GM12874 (cell line): Measurements from ENCODE around the gene RASAL2.

Experiments
- CTCF ChIP-seq: IDR thresholded peaks from 2 replicates; pipeline ENCODE4 v1.5.1; 2011; ENCODE audit warnings: low read depth, mild to moderate bottlenecking, control low read depth, low read length, moderate library complexity; ENCODE audit not compliant: insufficient read depth

The RASAL2 gene

GRCh38 chr1:178308438-178308837 lies 214.5 kb downstream of the RASAL2 start:
- no peak for TF ChIP-seq CTCF

- peak; percentile 47 for TF ChIP-seq CTCF
These were observed 216.8 kb downstream of the RASAL2 start for GRCh38 chr1:178310685-178311105.

GRCh38 chr1:178311164-178311563 lies 217.3 kb downstream of the RASAL2 start:
- no peak for TF ChIP-seq CTCF

- TF ChIP-seq CTCF: no peak
These were observed 229.2 kb downstream of the RASAL2 start for GRCh38 chr1:178323067-178323466.

- TF ChIP-seq CTCF: no peak
These were observed 230.1 kb downstream of the RASAL2 start for GRCh38 chr1:178324003-178324402.

- no peak for TF ChIP-seq CTCF
These were observed 234.8 kb downstream of the RASAL2 start for GRCh38 chr1:178328728-178329127.

GRCh38 chr1:178330153-178330552 lies 236.2 kb downstream of the RASAL2 start:
- TF ChIP-seq CTCF: no peak
